GM12878 (cell line): ENCODE measurements around the gene NHS. TPM values are rescaled to one million over a fixed set of nuclear protein-coding genes. Genes with fewer than 3 reads are reported as not detected.
A peak's percentile ranks its signal among the peaks of the same experiment; 100 is the strongest.

ENCODE experiments used
- ATAC-seq: fragments of 200-7000 bp; cut with Tn5 transposase; 3 replicates; pipeline ENCODE4 v1.9.1; 2020; ENCODE audit warnings: mild to moderate bottlenecking, moderate library complexity
- BruUV-seq: library from RNA; stranded (reverse); fragments of 400-500 nt; replicated peaks from 2 replicates; lab custom pipeline; 2021; lab: Mats Ljungman, UMichigan
- CTCF ChIA-PET: fragments of 300-600 bp; sonication (Branson Sonifier 250); formaldehyde crosslinking; extraction: SDS; loops from one replicate; lab custom pipeline; 2021; ENCODE audit warnings: inconsistent platforms; lab: Yijun Ruan, JAX
- POLR2A ChIA-PET: fragments of 350-600 bp; formaldehyde crosslinking; extraction: SDS; loops from one replicate; lab custom pipeline; 2021; ENCODE audit warnings: inconsistent platforms; lab: Charles Lee
- RAD21 ChIA-PET: fragments of 300-600 bp; sonication (Branson Sonifier 250); formaldehyde crosslinking; loops from one replicate; lab custom pipeline; 2023; ENCODE audit warnings: antibody characterized with exemption; ENCODE audit not compliant: unreplicated experiment; lab: Charles Lee
- SMC1A ChIA-PET: fragments of 300-600 bp; sonication (Branson Sonifier 250); formaldehyde crosslinking; loops from one replicate; lab custom pipeline; 2023; ENCODE audit not compliant: unreplicated experiment, uncharacterized antibody; lab: Charles Lee
- DNase-seq: peaks from one replicate; pipeline ENCODE4 v3.0.0-alpha.2; 2011; ENCODE audit warnings: low read depth, low spot score
- FAIRE-seq: peaks from 3 replicates; lab custom pipeline; 2011; peaks lifted over from hg19 to GRCh38; lab: Jason Lieb, UNC
- H2AFZ ChIP-seq: 2 replicates; pipeline ENCODE4 v1.6.0; 2011; ENCODE audit warnings: low read depth, low read length, control low read depth; ENCODE audit not compliant: control insufficient read depth
- H3K27ac ChIP-seq: 2 replicates; pipeline ENCODE4 v1.5.1; 2011; ENCODE audit warnings: control low read depth; ENCODE audit not compliant: control insufficient read depth, insufficient read depth
- H3K27me3 ChIP-seq, 2 experiments: replicated peaks in 1 of 2; 2 replicates each; pipeline versions ENCODE4 v1.6.0 to v1.6.1; 2011; ENCODE audit warnings: low read length in 1 of 2; ENCODE audit not compliant: control insufficient read depth in 2 of 2, insufficient read depth in 2 of 2
- H3K36me3 ChIP-seq, 2 experiments: 2 replicates each; pipeline ENCODE4 v1.5.1; 2011; ENCODE audit warnings: low read length in 1 of 2; ENCODE audit not compliant: control insufficient read depth in 2 of 2, insufficient read depth in 2 of 2
- H3K4me1 ChIP-seq: 2 replicates; pipeline ENCODE4 v1.6.1; 2011; ENCODE audit warnings: mild to moderate bottlenecking, low read length, moderate library complexity, mixed read lengths; ENCODE audit not compliant: control insufficient read depth, insufficient read depth
- H3K4me2 ChIP-seq: 2 replicates; pipeline ENCODE4 v1.6.0; 2011; ENCODE audit warnings: control low read depth; ENCODE audit not compliant: control insufficient read depth, insufficient read depth
- H3K4me3 ChIP-seq: fragments of 200-600 bp; sonication (generic); 2 replicates; pipeline ENCODE4 v1.5.1; 2016
- H3K79me2 ChIP-seq: 2 replicates; pipeline ENCODE4 v1.6.0; 2011; ENCODE audit warnings: low read length; ENCODE audit not compliant: control insufficient read depth, insufficient read depth
- H3K9ac ChIP-seq: 2 replicates; pipeline ENCODE4 v1.8.0; 2011; ENCODE audit warnings: low read length, control low read depth, mixed read lengths; ENCODE audit not compliant: control insufficient read depth, insufficient read depth
- H3K9me3 ChIP-seq: replicated peaks from 3 replicates; pipeline ENCODE4 v1.5.1; 2011; ENCODE audit warnings: mild to moderate bottlenecking, low read length; ENCODE audit not compliant: control insufficient read depth, insufficient read depth
- H4K20me1 ChIP-seq: 2 replicates; pipeline ENCODE4 v1.6.0; 2011; ENCODE audit not compliant: control insufficient read depth, insufficient read depth
- ATF7 ChIP-seq: fragments of 450-650 bp; IDR thresholded peaks from 2 replicates; pipeline ENCODE4 v1.6.1; 2016; ENCODE audit warnings: low read depth, mild to moderate bottlenecking
- BMI1 ChIP-seq: fragments of 450-650 bp; IDR thresholded peaks from 2 replicates; pipeline ENCODE4 v1.6.1; 2016; ENCODE audit warnings: mild to moderate bottlenecking, moderate library complexity, borderline replicate concordance
- CHD2 ChIP-seq: IDR thresholded peaks from 2 replicates; pipeline ENCODE4 v1.6.1; 2011; ENCODE audit warnings: low read depth, low read length, improper control_type of control experiment, borderline replicate concordance
- DPF2 ChIP-seq: fragments of 450-650 bp; IDR thresholded peaks from 2 replicates; pipeline ENCODE4 v1.6.1; 2017; ENCODE audit warnings: mild to moderate bottlenecking
- HDGF ChIP-seq: fragments of 450-650 bp; IDR thresholded peaks from 2 replicates; pipeline ENCODE4 v1.6.1; 2016; ENCODE audit warnings: antibody characterized with exemption
- IKZF2 ChIP-seq, 2 experiments: fragments of 450-650 bp; IDR thresholded peaks; 2 replicates each; pipeline ENCODE4 v1.6.1; 2017; ENCODE audit warnings: mild to moderate bottlenecking in 2 of 2, moderate library complexity in 2 of 2
- JUNB ChIP-seq: IDR thresholded peaks from 2 replicates; pipeline ENCODE4 v1.6.1; 2016; ENCODE audit warnings: antibody characterized with exemption, mild to moderate bottlenecking
- MEF2B ChIP-seq: fragments of 450-650 bp; IDR thresholded peaks from 2 replicates; pipeline ENCODE4 v1.6.1; 2018; ENCODE audit warnings: mild to moderate bottlenecking, moderate library complexity; ENCODE audit not compliant: partially characterized antibody, poor library complexity, severe bottlenecking
- MTA2 ChIP-seq: fragments of 450-650 bp; IDR thresholded peaks from 2 replicates; pipeline ENCODE4 v1.6.1; 2016; ENCODE audit warnings: low read depth, mild to moderate bottlenecking, moderate library complexity
- RELB ChIP-seq: fragments of 450-650 bp; IDR thresholded peaks from 2 replicates; pipeline ENCODE4 v1.6.1; 2017; ENCODE audit warnings: low read depth, mild to moderate bottlenecking, moderate library complexity
- RUNX3 ChIP-seq: IDR thresholded peaks from 2 replicates; pipeline ENCODE4 v1.6.1; 2012; ENCODE audit warnings: low read length, inconsistent platforms
- SMAD1 ChIP-seq: fragments of 450-650 bp; IDR thresholded peaks from 2 replicates; pipeline ENCODE4 v1.6.1; 2018; ENCODE audit warnings: mild to moderate bottlenecking, low read depth; ENCODE audit not compliant: partially characterized antibody
- USF2 ChIP-seq: IDR thresholded peaks from 2 replicates; pipeline ENCODE4 v1.6.1; 2011; ENCODE audit warnings: low read depth, low read length, improper control_type of control experiment, borderline replicate concordance
- WGBS: methylation state at CpG from one replicate; pipeline ENCODE4 v1.1.6; 2016; ENCODE audit warnings: low lambda C conversion rate; ENCODE audit not compliant: insufficient replicate concordance, insufficient coverage; ENCODE audit errors: missing lambda C conversion rate; 5-methylcytosine and 5-hydroxymethylcytosine counted together
- in situ Hi-C: fragments of 300-500 bp; cut with MboI; formaldehyde crosslinking; loops from 9 replicates; pipeline ENCODE4 v1.14.3; 2018; ENCODE audit warnings: mixed read lengths
- intact Hi-C: fragments of 100-400 bp; cut with micrococcal nuclease; formaldehyde crosslinking; loops from one replicate; pipeline ENCODE4 v1.14.2; 2022; ENCODE audit not compliant: unreplicated experiment
- polyA plus RNA-seq, 11 experiments: library from polyadenylated mRNA; depleted of rRNA in 4 of 11; unstranded in 6 of 11; stranded (reverse) in 5 of 11; fragments of >200 nt; fragmentation: Nextera tagmentation in 4 of 11; fragmentation: Illumina TruSeq in 1 of 11; extraction: Ambion mirVana in 4 of 11; extraction: Trizol in 1 of 11; gene quantifications; 1 replicate in 1 of 11; 2 replicates in 10 of 11; pipeline versions ENCODE4 v1.2.1 to v1.2.3, GENCODE V29; 2011 to 2016; ENCODE audit warnings: inconsistent platforms in 2 of 11, missing spikeins in 2 of 11, low read depth in 1 of 11
- total RNA-seq, 4 experiments: library from RNA; depleted of rRNA in 3 of 4; stranded (reverse); fragments of >200 nt in 3 of 4; fragmentation: Illumina TruSeq in 1 of 4; extraction: Trizol in 1 of 4; gene quantifications; 2 replicates each; pipeline versions ENCODE4 v1.2.1 to v1.2.3, GENCODE V29; 2013 to 2021

Gene NHS
- total and polyA plus RNA-seq, 10 of the 15 experiments (the other 5 are each of a cell fraction or from before 2014, with no cell fraction given) = under 0.01 to 0.07 (median 0.03) TPM; not detected in 7

- no peaks in the 10 kb centered on the region for H3K36me3 ChIP-seq
- ATAC-seq = peak; percentile 57
- in situ Hi-C loops (no loop called here), intact Hi-C loops (no loop called here)
- H3K79me2 ChIP-seq = no peaks in the 10 kb centered on the region; the same call in 1 of the 2 replicates
- peak overlapping the region; percentile 24; the same call in 1 of the 2 replicates for H3K27ac ChIP-seq
- CTCF ChIA-PET = no interaction called here
- no peaks in the 10 kb centered on the region for H4K20me1 ChIP-seq
- peak overlapping the region; percentile 47 for H2AFZ ChIP-seq
- H3K4me2 ChIP-seq = peak overlapping the region; percentile 48
- DNase-seq = no peak
- SMC1A ChIA-PET = no interaction called here
- H3K9ac ChIP-seq = peak overlapping the region; percentile 27; the same call in 1 of the 2 replicates
- H3K4me3 ChIP-seq = peak overlapping the region; percentile 18
- RAD21 ChIA-PET = no interaction called here
- TF ChIP-seq RUNX3 = 0 out of 2 replicates have a peak, but pooled peaks have one; percentile 6
- TF ChIP-seq DPF2 = no peak
- no peaks in the 10 kb centered on the region for H3K9me3 ChIP-seq
- no peak for FAIRE-seq
- no peaks in the 10 kb centered on the region for H3K27me3 ChIP-seq
- no peaks in the 10 kb centered on the region for H3K4me1 ChIP-seq
- POLR2A ChIA-PET = no interaction called here
- no TSS peak for BruUV-seq
- WGBS = 38% methylated on average over 36 of the region's 45 CpGs
Observed at GRCh38 chrX:17737986-17738713, 363.1 kb downstream of the NHS start.

- Histone ChIP-seq H3K4me1 (no peaks in the 10 kb centered on the region), H3K36me3 (no peaks in the 10 kb centered on the region), H4K20me1 (no peaks in the 10 kb centered on the region), H3K4me3 (peak overlapping the region; percentile 18; the same call in 1 of the 2 replicates), H2AFZ (no peak overlapping the region), H3K9me3 (no peaks in the 10 kb centered on the region), H3K4me2 (peak overlapping the region; percentile 48; the same call in 1 of the 2 replicates), H3K27ac (0 out of 2 replicates have a peak overlapping the region, but pooled peaks have one; percentile 24), H3K9ac (no peak overlapping the region), H3K79me2 (no peaks in the 10 kb centered on the region; the same call in 1 of the 2 replicates), H3K27me3 (no peaks in the 10 kb centered on the region)
- ChIA-PET RAD21 (no interaction called here), SMC1A (interaction anchor here (0.9 kb wide), 1 partner anchor 10 kb away, joined by 3 read pairs; no protein-coding TSS in a partner anchor), POLR2A (no interaction called here), CTCF (interaction anchor here (1.2 kb wide), 1 partner anchor 10 kb away, joined by 4 read pairs; no protein-coding TSS in a partner anchor)
- intact Hi-C loops (no loop called here), in situ Hi-C loops (no loop called here)
- DNase-seq = peak; percentile 25
- peak; percentile 49 for ATAC-seq
- FAIRE-seq = no peak
- no TSS peak for BruUV-seq
- WGBS = 15% methylated on average over 6 of the region's 6 CpGs
- peak; percentile 98 for TF ChIP-seq MTA2
- TF ChIP-seq USF2 = no peak
- peak; percentile 37 to 47; a peak in 3 of 4 replicates for TF ChIP-seq IKZF2 (IDR thresholded peaks at IDR 0.05)
- TF ChIP-seq SMAD1 = peak; percentile 36
- TF ChIP-seq CHD2 = no peak
- TF ChIP-seq BMI1 = peak; percentile 45; the same call in 1 of the 2 replicates
- TF ChIP-seq MEF2B = peak; percentile 51
- peak; percentile 55; the same call in 1 of the 2 replicates for TF ChIP-seq RELB
- peak; percentile 65 for TF ChIP-seq ATF7
- peak; percentile 22; the same call in 1 of the 2 replicates for TF ChIP-seq JUNB
- TF ChIP-seq HDGF = no peak
Observed at GRCh38 chrX:17738737-17739535, 363.9 kb downstream of the NHS start.
